ENCODE measurements around the gene COL26A1.
"Not testable (repeated sequence)": the region's sequence is repeated elsewhere in the genome, so short reads cannot be mapped to it uniquely, and the experiment has no call there.

Gene COL26A1

DNA sequence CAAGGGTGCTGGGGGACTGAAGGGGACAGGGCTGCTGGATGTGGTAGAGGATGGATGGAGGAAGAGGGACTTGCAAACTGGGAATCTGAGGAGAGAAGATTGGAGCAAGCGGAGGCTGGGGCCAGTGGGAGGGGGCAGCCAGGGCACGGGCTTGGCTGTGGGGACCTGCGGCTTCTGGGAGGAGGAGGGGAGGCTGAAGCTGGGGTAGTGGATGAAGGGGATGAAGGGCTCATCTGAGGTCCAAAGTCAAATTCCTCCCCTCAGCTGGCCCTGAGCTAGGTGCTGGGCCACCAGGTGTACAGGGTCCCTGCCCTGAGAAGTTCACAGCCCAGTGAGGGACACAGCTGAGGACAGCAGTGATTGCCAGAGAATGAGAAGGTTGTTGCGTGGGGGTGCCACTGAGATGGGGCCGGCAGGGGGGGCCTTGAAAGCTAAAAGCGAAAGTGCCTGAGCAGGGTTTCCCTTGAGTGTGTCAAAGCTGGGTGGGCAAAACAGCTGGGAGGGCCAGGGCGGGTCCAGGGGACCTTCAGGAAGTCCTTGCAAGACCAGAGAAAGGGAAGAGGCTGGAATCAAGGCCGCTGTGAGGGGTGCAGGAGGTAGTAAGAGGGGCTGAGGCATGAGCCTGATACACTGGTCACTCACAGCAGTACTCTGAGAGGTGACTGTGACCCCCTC lies 191.2 kb downstream of the COL26A1 start:
- DNase-seq (ENCODE audit: low read depth): no peak

DNA sequence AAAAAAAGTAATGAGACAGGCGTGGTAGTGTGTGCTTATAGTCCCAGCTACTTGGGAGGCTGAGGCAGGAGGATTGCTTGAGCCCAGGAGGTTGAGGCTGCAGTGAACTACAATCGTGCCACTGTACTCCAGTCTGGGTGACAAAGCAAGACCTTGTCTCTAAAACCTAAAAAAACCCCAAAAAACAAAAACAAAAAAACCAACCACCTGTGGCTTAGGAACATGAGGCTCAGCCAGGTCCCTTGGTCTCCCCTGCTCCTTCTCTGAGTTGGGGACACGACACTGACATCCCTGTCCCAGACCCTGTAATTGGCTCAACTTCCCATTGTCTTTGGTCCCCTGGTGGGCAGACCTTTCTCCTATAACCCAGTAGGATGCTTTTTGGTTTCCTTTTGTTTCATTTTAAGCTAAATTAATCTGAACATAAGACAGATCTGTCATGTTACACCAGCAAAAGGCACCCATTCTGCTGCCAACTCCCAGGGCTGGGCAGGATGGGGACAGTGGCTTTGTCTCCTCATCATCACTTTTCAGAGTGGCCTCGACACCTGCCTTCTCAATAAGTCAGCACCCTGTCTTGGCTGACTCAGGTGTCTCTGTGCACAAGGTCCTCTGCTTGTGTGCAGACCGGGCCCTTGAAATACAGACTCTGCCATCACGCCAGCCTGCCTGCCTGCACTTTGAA lies 192.1 kb downstream of the COL26A1 start:
- no peak for DNase-seq (ENCODE audit: low read depth)

DNA sequence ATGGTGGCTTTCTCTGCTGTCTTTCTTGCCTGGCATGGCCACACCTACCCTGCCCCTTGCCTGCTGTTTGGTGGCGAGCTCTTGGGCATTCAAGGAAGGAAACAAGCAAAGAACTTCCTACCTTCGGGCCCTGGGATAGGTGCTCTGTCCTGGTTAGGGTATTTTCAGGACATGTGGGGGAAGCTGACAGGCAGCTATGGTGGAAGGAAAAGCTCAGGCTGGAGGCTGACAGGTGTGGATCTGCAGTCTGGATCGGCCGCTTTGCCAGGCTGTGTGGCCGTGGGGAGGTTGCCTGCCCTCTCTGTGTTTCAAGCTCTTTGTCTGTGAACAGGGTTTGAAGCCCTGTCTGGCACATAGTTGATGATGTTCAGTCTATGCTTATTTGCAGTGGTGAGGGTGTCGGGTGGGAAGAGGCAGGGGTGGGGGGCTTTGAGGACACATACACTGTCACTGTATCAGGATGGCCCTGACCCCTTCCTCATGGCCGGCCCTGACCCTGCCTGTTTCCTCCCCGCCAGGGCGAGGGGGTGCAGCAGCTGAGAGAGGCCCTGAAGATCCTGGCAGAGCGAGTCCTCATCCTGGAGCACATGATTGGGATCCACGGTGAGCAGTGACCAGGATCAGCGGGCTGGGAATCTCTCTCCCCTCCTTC lies 192.7 kb downstream of the COL26A1 start:
- DNase-seq (ENCODE audit: low read depth): no peak

DNA sequence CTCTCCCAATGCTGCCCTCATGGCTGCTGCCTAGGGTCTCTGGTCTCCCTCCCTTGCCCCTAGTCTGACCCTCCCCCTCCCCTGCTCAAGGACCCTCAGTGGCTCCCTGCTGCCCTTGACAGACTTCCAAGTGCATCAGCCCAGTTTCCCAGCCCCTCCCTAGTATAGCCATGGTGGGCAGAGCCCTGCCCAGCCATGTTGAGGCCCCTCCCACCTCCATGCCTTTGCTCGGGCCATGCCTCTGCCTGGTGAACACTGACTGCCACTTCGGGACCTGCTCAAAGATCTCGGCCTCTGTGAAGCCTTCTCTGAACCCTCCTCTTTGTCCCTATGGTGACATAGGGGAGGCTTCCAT lies 193.2 kb downstream of the COL26A1 start:
- no peak for DNase-seq (ENCODE audit: low read depth)

DNA sequence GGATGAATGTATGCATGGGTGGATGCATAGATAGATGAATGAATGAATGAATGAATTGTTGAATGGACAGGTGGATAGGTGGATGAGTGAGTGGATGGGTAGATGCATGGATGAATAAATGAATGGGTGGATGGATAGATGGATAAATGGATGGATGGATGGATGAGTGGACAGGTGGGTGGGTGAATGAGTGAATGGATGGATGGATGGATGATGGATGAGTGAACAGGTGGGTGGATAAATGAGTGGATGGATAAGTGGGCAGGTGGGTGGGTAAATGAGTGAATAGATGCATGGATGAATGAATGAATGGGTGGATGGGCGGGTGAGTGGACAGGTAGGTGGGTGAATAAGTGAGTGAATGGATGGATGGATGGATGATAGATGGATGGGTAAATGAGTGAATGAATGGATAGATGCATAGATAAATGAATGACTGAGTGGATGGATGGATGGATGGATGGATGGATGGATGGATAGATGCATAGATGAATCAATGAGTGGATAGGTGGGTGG lies 193.8 kb downstream of the COL26A1 start:
- no peak for DNase-seq (ENCODE audit: low read depth)

DNA sequence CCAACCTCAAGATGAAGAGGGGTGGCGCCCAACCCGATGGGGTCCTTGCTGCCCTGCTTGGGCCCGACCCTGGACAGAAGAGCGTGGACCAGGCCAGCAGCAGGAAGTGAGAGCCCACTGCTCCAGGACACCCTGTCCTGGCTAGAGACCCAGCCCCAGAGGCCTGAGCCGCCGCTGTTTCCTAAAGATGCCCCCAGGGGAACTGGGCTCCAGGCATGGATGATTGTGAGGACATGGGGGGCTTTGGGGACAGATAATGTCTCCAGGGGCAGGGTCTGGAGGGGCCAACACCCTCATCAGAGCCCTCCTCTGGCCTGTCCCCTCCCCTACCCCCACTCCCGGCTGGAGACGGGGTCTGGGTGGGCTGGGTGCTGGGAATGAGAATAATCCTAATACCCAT lies 194.7 kb downstream of the COL26A1 start:
- DNase-seq (ENCODE audit: low read depth): no peak

DNA sequence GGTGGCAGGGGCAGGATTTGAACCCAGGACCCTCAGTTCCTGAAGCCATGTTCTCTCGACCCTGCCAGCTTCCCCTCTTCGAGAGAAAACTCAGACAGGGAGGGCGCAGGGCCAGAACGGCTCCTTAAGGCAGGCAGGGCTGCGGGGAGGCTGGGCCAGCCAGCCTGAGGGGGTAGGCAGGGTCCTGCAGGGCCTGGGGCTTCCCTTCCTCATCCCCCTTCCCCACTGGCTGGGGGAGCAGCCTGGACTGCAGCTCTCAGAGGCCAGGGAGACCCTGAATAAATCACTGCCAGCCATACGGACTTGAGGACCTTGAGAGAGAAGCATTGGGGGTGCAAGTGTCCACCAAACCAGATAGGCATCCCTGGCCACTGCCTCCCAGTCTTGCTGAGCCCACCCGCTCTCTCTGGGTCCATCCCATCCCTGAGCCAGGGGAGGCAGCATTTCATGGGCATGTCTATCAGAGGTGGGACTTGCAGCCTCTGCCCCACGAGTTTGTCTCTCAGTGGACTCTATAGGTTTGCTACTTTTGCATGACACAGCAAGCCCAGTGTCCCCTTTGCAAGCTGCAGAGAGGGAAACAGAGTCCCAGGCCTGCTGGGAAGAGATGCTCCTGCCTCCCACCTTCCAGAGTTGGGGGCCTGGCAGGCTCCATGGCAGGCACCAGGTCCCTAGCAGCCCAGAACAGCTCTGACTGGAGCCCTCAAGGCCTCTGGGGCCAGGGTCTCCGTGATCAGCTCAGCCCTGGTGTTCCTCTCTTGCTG lies 195.5 kb downstream of the COL26A1 start:
- DNase-seq (ENCODE audit: low read depth): no peak

DNA sequence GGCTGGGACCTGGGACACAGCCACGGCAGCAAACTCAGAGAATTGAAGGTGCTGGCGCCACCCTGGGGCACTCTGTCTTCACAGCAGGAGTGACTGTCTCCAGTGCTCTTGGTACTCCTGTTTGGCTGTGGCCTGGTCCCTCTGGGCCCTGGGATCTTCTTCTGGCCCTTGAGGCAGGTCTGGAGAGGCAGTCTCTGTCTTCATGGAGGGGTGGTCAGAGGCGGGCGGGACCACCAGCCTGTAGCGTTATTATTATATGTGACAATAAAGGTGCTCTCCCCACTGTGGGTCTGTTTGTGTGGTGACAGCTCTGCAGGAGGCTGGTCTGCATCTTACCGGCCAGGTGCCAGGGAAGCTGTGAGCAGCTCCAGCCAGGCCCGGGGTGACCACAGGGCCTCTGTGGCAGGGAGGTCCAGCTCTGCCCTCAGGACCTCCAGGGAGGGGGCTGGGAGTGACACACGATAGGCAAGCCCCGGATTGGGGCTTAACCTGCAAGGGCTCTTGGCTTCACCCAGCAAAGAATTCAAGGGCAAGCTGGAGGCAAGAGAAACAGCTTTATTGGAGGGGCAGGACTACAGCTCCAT lies 196.2 kb downstream of the COL26A1 start:
- DNase-seq (ENCODE audit: low read depth): no peak

DNA sequence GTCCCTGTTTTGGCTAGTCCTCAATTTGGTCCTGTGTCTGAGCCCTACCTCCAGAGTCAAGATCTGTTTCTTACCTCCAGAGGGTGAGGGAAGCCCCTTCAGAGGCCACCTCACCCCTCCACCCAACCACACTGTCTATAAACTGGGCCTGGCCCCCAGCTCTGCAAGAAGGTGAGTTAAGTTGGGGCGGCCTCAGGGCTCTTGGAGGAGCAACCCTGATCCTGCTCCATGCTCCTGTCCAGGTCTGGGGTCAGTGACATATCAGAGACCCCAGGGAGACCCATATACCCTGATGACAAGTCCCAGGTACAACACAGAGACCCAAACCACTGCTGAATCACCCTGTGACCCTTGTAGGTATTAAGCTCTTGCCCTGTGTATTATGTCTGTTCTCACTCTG lies 196.9 kb downstream of the COL26A1 start:
- DNase-seq (ENCODE audit: low read depth): no peak

DNA sequence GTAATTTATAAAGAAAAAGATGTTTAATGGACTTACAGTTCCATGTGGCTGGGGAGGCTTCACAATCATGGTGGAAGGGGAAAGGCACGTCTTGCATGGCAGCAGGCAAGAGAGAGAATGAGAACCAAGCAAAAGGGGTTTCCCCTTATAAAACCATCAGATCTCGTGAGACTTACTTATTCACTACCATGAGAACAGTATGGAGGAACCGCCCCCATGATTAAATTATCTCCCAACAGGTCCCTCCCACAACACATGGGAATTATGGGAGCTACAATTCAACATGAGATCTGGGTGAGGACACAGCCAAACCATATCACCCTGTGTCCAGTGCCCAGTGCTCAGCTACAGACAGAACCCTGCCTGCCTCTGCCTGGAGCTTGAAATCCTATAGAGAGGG lies 197.3 kb downstream of the COL26A1 start:
- DNase-seq (ENCODE audit: low read depth): not testable (repeated sequence)

DNA sequence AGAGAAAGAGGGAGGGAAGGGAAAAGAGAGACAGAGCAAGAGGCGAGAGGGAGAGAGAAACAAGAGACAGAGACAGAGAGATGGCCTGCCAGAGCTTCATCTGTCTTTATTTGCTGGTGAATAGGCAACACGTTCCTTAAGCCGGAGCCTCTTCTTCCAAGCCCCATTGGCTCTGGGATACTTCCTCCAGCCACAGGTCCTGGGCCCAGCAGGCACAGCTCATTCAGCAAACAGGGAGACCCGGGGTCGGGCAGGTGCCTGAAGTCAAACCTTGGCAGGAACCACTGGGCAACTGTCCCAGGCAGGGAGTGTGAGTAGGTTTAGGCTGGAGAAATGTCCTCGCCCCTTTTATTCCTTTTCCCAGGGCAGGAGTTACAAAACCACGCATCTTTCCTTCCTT lies 198.2 kb downstream of the COL26A1 start:
- no peak for DNase-seq (ENCODE audit: low read depth)

DNA sequence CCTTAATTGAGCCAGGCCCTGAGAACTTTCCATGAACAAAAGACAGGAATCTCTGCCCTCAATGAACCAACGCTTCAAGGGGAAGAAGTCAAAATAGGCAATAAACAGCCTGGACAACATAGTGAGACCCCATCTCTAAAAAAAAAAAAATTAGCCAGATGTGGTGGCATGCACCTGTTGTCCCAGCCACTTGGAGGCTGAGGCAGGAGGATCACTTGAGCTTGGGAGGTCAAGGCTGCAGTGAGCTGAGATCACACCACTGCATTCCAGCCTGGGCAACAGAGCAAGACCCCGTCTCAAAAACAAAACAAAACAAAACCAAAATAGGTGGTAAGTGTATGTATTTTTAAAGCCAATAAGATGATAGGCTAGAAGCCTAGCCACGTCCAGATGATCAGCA lies 198.6 kb downstream of the COL26A1 start:
- not testable (repeated sequence) for DNase-seq (ENCODE audit: low read depth)

DNA sequence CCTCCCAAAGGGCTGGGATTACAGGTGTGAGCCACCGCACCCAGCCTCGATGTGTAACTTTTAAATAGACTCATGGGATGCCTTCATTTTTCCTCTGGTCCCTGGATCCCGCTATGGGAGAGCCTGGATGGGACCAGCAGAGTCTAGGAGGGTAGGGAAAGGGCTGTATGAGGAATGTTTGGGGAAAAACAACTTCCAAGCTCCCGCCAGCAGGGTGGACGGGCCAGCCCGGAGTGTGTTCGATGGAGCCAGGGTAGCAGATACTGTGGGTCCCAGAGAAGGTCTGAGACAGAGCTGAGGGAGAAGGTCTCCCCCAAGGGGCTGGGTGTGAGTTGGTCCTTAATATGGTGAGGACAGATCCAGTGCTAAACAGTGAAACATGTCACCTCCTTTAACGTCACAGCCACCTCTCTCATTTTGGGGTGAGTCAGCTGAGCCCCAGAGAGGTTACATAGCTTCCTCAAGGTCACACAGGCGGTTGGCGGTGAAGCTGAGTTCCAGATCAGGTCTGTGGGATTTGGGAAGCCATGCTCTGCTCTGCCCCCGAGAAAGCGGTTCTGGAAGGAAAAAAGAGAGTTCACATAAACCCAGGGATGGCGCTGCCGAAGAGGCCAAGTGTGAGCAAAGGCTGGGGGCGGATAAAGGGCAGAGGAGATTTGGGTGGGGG lies 200.0 kb downstream of the COL26A1 start:
- DNase-seq (ENCODE audit: low read depth): no peak

DNA sequence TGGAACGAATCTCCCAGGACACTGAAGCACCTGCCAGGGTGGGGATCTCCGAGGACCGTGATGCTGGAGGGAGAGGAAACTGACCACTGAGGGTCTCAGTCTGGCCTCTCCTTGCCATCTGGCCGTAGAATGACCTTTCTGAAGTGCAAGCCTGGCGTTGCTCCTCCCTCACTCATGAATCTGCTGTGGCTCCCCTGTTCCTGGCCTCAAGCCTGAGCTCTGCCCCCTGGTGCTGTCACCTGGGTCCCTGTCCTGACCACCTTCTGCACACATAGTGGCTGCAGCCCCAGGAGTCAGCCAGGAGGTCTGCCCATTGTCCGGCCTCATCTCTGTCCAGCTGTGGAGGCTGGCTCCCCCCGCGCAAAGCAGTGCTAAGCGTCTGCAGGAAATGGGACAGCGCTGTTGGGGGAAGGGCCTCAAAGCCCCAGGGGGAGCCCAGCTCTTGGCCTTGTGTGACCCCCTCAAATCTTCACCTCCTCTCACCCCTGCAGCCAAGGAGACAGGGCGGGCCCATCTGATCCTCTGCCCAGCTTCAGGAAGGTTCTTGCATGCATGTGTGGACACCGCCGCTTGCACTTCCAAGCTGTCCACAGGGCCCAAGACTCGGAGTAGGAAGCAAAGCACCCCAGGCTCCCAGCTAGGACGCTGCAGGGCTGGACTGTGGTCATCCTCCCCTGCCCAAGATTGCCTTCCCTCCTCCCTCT lies 200.7 kb downstream of the COL26A1 start:
- DNase-seq (ENCODE audit: low read depth): no peak

DNA sequence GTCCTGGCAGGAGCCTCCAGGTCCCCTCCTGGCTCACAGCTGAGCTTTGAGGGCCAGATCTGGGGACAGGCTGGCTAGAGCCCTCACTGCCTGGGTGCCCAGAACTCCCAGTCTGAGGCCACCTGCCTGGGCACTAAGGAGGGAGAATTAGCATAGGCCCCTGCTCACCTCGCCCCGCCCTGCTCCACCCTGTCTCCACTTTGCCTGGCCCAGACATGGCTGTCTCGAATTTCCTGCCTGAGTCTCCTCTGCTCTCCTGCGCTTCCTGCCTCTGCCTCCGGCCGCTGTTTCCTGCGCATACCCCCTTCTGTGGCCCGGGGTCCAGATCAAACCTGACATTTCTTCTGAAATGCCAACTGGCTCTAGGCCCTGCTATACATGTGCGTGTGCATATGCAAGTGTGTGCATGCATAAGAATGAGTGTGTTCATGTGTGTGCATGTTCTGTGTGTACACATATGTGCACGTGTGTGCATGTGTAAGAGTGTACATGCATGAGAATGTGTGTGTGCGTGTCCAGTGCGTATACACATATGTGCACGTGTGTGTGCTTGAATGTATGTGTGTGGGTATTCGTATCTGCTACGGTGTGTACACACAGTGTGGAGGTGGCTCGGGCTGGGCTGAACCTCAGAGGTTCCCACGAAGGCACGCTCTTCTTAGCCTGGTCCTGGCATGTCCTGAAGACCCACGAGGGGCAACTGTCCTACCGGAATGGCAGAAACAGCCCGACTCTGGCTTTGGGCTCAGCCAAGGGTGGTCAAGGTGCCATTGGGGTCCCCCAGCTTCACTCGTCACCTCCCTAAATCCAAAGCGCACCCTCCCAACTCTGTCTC lies 201.5 kb downstream of the COL26A1 start:
- DNase-seq (ENCODE audit: low read depth): no peak

DNA sequence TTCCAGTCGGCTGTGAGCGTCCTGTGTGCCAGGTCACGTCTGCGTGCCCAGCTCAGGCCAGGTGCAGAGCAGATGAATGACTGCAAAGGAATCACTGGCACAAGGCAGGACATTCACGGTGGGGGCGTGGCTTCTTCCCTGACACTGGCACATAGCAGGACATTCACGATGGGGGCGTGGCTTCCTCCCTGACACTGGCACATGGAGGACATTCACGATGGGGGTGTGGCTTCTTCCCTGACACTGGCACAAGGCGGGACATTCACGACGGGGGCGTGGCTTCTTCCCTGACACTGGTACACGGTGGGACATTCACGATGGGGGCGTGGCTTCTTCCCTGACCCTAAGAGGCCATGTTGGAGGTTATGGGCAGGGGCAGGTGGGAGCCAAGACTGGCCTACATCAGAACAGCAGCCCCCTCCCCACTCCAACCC lies 202.1 kb downstream of the COL26A1 start:
- no peak for DNase-seq (ENCODE audit: low read depth)

DNA sequence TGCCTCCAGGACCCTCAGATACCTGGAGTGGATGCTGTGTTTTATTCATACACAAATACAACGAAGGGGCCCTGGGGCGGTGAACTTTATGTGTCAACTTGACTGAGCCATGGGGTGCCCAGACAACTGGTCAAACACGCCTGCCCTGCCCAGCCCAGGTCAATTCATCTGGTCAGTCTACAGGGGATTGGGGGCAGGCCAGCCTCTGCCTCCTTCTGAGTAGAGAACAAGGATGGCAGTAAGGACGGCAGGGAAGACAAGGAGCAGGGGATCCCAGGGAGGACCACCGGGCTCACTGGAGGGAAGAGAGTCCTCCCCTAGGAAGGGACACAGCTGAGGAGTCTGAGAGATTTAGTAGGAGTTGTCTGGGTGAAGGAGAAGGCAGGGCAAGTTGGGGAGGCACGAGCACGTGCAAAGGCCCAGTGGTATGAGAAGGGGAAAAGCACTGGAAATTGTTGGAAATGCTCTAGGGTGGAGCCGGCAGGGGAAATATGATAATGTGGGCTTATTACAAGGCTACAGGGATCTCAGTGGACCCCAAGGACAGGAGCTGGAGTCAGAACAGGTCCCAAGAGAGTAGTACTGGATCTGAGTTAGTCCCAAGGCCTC lies 203.0 kb downstream of the COL26A1 start:
- DNase-seq (ENCODE audit: low read depth): no peak

DNA sequence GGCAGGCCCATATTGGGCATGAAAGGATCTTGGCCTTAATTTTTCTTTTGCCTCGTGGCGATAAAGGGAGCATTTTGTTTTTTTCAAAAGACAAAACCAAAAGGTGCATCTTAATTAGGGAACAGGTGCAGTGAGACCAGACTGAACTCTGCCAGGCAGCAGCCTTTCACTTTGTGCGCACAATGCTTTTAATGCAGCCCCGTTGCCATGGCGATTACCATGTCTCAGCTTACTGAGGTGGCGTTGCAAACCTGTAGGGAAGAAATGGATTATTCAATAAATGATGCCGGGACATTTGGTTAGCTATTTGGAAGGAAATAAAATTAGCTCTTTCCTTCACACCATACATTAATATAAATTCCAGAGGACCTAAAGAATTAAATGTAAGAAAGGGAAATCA lies 204.6 kb downstream of the COL26A1 start:
- no peak for DNase-seq (ENCODE audit: low read depth)

DNA sequence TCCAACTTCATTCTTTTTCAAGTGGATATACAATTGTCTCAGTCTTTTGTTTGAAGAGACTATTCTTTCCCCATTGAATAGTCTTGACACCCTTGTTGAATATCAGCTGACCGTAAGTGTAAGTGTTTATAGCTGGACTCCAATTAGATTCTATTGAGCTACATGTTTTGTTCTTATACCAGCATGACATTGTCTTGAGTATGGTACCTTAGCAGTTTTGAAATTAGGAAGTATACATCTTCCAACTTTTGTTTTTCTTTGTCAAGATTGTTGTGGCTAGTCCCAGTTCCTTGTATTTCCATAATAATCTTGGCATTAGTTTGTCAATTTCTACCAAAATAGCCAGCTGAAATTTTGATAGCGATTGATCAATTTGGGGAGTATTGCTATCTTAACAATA lies 209.5 kb downstream of the COL26A1 start:
- DNase-seq (ENCODE audit: low read depth): no peak

DNA sequence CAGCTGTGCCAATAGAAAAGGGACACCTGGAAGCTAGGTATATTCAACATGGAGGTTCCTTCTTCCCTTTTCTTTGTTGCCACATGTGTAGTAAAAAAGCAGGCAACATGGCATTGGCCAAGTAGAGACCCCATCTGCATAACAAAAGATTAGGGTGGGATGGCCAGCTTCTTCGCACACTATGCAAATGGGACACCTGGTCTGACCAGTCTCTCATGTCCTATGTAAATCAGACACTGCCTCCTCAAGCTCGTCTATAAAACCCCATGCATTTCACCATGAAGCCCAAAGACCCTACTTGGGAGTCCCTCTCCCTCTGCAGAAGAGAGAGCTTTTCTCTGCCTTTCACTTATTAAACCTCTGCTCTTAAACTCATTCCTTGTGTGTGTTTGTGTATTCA lies 212.5 kb downstream of the COL26A1 start:
- DNase-seq (ENCODE audit: low read depth): no peak
